CD14-positive monocyte (primary cell): ENCODE results near the gene AATK. TPM values are rescaled to one million over a fixed set of nuclear protein-coding genes. Genes with fewer than 3 reads are reported as not detected.
A peak's percentile ranks its signal among the peaks of the same experiment; 100 is the strongest.

Experiments
- DNase-seq, 3 donors: peaks; one replicate each; pipeline ENCODE4 v3.0.0-alpha.2; 2011 to 2022
- H2AFZ ChIP-seq: 2 replicates; pipeline ENCODE4 v1.6.0; 2012; ENCODE audit warnings: mild to moderate bottlenecking, low read depth, low read length, inconsistent platforms; ENCODE audit not compliant: insufficient read depth, poor library complexity, severe bottlenecking
- H3K27ac ChIP-seq, 2 donors: 1 replicate in 1 of 2; 2 replicates in 1 of 2; pipeline ENCODE4 v1.5.1; 2012 to 2013; ENCODE audit warnings: low read length in 2 of 2, control low read depth in 1 of 2, inconsistent platforms in 1 of 2, low read depth in 1 of 2, mild to moderate bottlenecking in 1 of 2
- H3K27me3 ChIP-seq, 2 donors: one replicate each; pipeline versions ENCODE4 v1.6.0 to v1.6.1; 2011 to 2013; ENCODE audit warnings: low read length in 2 of 2; ENCODE audit not compliant: control insufficient read depth in 2 of 2, insufficient read depth in 2 of 2
- H3K36me3 ChIP-seq, 2 donors: replicated peaks in 1 of 2; 1 replicate in 1 of 2; 2 replicates in 1 of 2; pipeline versions ENCODE4 v1.5.1 to v1.6.1; 2012 to 2013; ENCODE audit warnings: low read length in 2 of 2, control low read depth in 1 of 2, inconsistent platforms in 1 of 2, mild to moderate bottlenecking in 1 of 2; ENCODE audit not compliant: insufficient read depth in 2 of 2, control insufficient read depth in 1 of 2
- H3K4me1 ChIP-seq, 2 donors: 1 replicate in 1 of 2; 2 replicates in 1 of 2; pipeline versions ENCODE4 v1.5.1 to v1.6.1; 2012 to 2013; ENCODE audit warnings: low read length in 2 of 2, control low read depth in 1 of 2, inconsistent platforms in 1 of 2, mild to moderate bottlenecking in 1 of 2, moderate library complexity in 1 of 2; ENCODE audit not compliant: insufficient read depth in 2 of 2, control insufficient read depth in 1 of 2
- H3K4me2 ChIP-seq: replicated peaks from 2 replicates; pipeline ENCODE3; 2012; ENCODE audit warnings: low read length, moderate library complexity, mild to moderate bottlenecking; ENCODE audit not compliant: poor library complexity, severe bottlenecking; ENCODE audit errors: extremely low read depth
- H3K4me3 ChIP-seq, 3 experiments: fragments of 200-600 bp in 1 of 3; sonication (generic) in 1 of 3; replicated peaks in 1 of 3; 1 replicate in 2 of 3; 2 replicates in 1 of 3; pipeline ENCODE4 v1.5.1; 2011 to 2013; ENCODE audit warnings: low read length in 3 of 3, mild to moderate bottlenecking in 3 of 3, control low read depth in 2 of 3, low read depth in 2 of 3, inconsistent platforms in 1 of 3, moderate library complexity in 1 of 3
- H3K79me2 ChIP-seq: 2 replicates; pipeline ENCODE4 v1.6.0; 2012; ENCODE audit warnings: mild to moderate bottlenecking, control low read depth, inconsistent platforms, low read length, moderate library complexity; ENCODE audit not compliant: insufficient read depth
- H3K9ac ChIP-seq: 2 replicates; pipeline ENCODE4 v1.6.0; 2017; ENCODE audit warnings: low read length, mild to moderate bottlenecking; ENCODE audit not compliant: insufficient read depth, poor library complexity, severe bottlenecking
- H3K9me3 ChIP-seq, 2 donors: replicated peaks in 1 of 2; 1 replicate in 1 of 2; 2 replicates in 1 of 2; pipeline versions ENCODE4 v1.5.1 to v1.6.1; 2012 to 2013; ENCODE audit warnings: low read length in 2 of 2, control low read depth in 1 of 2; ENCODE audit not compliant: control insufficient read depth in 1 of 2, insufficient read depth in 1 of 2
- H4K20me1 ChIP-seq: 2 replicates; pipeline ENCODE4 v1.6.0; 2012; ENCODE audit warnings: mild to moderate bottlenecking, low read length, control low read depth, moderate library complexity; ENCODE audit not compliant: insufficient read depth
- H3K27ac Mint-ChIP-seq, 7 donors: one replicate each; pipeline ENCODE4 v1.8.0; 2020; ENCODE audit warnings: mild to moderate bottlenecking in 7 of 7, mixed read lengths in 7 of 7, moderate library complexity in 6 of 7, inconsistent platforms in 2 of 7
- H3K27me3 Mint-ChIP-seq, 3 donors: one replicate each; pipeline ENCODE4 v1.8.0; 2021 to 2022; ENCODE audit warnings: low read depth in 3 of 3, mild to moderate bottlenecking in 3 of 3, mixed read lengths in 3 of 3, moderate library complexity in 3 of 3, inconsistent platforms in 1 of 3
- H3K36me3 Mint-ChIP-seq, 2 donors: one replicate each; pipeline ENCODE4 v1.8.0; 2020; ENCODE audit warnings: mixed read lengths in 2 of 2, inconsistent platforms in 1 of 2, mild to moderate bottlenecking in 1 of 2
- H3K4me1 Mint-ChIP-seq: one replicate; pipeline ENCODE4 v1.8.0; 2020; ENCODE audit warnings: mild to moderate bottlenecking, mixed read lengths
- H3K4me3 Mint-ChIP-seq, 2 donors: one replicate each; pipeline ENCODE4 v1.8.0; 2020; ENCODE audit warnings: mild to moderate bottlenecking in 2 of 2, mixed read lengths in 2 of 2, moderate library complexity in 1 of 2
- H3K9me3 Mint-ChIP-seq, 7 donors: one replicate each; pipeline ENCODE4 v1.8.0; 2020 to 2022; ENCODE audit warnings: mixed read lengths in 7 of 7, mild to moderate bottlenecking in 6 of 7, moderate library complexity in 6 of 7, inconsistent platforms in 2 of 7
- WGBS: methylation state at CpG from one replicate; pipeline ENCODE4 v1.1.5; 2013; ENCODE audit warnings: missing lambda C conversion rate; ENCODE audit not compliant: insufficient coverage; 5-methylcytosine and 5-hydroxymethylcytosine counted together
- intact Hi-C, 2 donors: fragments of 100-400 bp; cut with micrococcal nuclease; formaldehyde crosslinking; loops; one replicate each; pipeline versions ENCODE4 v1.15.0 to v1.15.1; 2023
- polyA plus RNA-seq, 3 donors: library from polyadenylated mRNA; depleted of rRNA in 1 of 3; unstranded in 2 of 3; stranded (reverse) in 1 of 3; fragments of 300-500 nt in 2 of 3; fragments of >200 nt in 1 of 3; fragmentation: Illumina TruSeq in 2 of 3; gene quantifications; 1 replicate in 2 of 3; 2 replicates in 1 of 3; pipeline ENCODE4 v1.2.3, GENCODE V29; 2012 to 2021
- TF ChIP-seq, protein P1 (sequence below): fragments of 200-600 bp; IDR thresholded peaks from one replicate; pipeline ENCODE4 v1.8.0; 2022; ENCODE audit warnings: antibody characterized with exemption, mild to moderate bottlenecking

The AATK gene
- polyA plus RNA-seq, 3 donors, result 0.93 to 15.3 (median 2.0) TPM

DNA sequence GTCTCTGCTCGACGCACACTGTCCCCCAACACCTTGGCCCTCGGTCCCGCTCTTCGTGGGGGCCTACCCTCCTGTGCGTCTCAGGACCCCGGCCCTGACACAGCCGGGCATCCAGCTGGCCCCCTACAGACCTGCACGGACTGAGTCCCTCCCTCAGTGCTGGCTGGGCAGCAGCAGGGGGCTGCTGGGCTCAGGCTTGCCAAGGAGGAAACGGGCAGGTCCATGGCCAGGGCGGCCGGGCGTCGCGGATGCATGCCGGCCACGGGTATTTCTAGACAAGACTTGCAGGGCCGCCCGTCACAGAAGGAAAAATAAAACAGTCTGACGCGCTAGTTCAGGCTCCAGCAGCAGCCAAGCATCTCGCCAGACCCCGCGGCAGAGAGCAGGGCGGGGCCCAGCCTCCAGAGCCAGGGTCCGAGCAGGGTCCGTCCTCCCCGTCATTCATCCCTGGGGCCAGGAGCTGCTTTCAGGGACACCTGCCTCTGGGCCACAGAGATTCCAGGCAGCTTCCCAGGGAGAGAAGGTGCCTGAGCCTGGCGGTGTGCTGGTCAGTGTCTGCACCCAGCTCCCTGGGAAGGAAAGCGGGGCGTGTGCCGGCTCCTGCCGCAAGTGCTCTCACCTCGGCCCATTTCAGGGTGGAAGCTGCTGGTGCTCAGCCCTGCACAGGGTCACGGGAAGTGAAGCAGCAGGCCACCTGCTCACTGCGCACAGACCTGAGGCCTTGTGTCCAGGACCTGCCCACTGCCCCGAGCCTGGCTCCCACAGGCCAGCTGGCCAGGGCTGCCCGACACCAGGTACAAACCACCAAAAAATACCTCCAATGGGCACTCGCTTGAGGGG lies 8.0 kb downstream of the AATK start:
- H4K20me1 ChIP-seq, result no peaks in the 10 kb centered on the region
- no peak overlapping the region for H2AFZ ChIP-seq
- peaks cover 38% of the 10 kb centered on the region for H3K79me2 ChIP-seq
- H3K27me3 ChIP-seq, result no peaks in the 10 kb centered on the region
- H3K4me3 Mint-ChIP-seq, result no peak overlapping the region
- intact Hi-C loops, result no loop called here
- H3K9ac ChIP-seq, result peak overlapping the region; percentile 8
- H3K4me1 Mint-ChIP-seq, result peaks cover 29% of the 10 kb centered on the region
- H3K4me2 ChIP-seq, result peak overlapping the region; percentile 80
- peaks cover 0 to 8% of the 10 kb centered on the region in 2 donors for H3K9me3 ChIP-seq
- peak overlapping the region in 1 of 3 experiments; percentile 82 for H3K4me3 ChIP-seq
- peaks cover 0 to 4% (median 0%) of the 10 kb centered on the region in 3 donors for H3K27me3 Mint-ChIP-seq
- 94% methylated on average over 37 of the region's 39 CpGs for WGBS
- TF ChIP-seq, protein P1, sequence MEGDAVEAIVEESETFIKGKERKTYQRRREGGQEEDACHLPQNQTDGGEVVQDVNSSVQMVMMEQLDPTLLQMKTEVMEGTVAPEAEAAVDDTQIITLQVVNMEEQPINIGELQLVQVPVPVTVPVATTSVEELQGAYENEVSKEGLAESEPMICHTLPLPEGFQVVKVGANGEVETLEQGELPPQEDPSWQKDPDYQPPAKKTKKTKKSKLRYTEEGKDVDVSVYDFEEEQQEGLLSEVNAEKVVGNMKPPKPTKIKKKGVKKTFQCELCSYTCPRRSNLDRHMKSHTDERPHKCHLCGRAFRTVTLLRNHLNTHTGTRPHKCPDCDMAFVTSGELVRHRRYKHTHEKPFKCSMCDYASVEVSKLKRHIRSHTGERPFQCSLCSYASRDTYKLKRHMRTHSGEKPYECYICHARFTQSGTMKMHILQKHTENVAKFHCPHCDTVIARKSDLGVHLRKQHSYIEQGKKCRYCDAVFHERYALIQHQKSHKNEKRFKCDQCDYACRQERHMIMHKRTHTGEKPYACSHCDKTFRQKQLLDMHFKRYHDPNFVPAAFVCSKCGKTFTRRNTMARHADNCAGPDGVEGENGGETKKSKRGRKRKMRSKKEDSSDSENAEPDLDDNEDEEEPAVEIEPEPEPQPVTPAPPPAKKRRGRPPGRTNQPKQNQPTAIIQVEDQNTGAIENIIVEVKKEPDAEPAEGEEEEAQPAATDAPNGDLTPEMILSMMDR, result no peak
- H3K27ac ChIP-seq, result no peak overlapping the region
- no peak for DNase-seq
- H3K27ac Mint-ChIP-seq, result no peak overlapping the region
- H3K36me3 Mint-ChIP-seq, result peaks cover 9 to 15% of the 10 kb centered on the region in 2 donors
- H3K4me1 ChIP-seq, result peaks cover 32 to 45% of the 10 kb centered on the region in 2 donors
- no peaks in the 10 kb centered on the region for H3K36me3 ChIP-seq
- peaks cover 3 to 13% (median 10%) of the 10 kb centered on the region in 7 donors for H3K9me3 Mint-ChIP-seq

DNA sequence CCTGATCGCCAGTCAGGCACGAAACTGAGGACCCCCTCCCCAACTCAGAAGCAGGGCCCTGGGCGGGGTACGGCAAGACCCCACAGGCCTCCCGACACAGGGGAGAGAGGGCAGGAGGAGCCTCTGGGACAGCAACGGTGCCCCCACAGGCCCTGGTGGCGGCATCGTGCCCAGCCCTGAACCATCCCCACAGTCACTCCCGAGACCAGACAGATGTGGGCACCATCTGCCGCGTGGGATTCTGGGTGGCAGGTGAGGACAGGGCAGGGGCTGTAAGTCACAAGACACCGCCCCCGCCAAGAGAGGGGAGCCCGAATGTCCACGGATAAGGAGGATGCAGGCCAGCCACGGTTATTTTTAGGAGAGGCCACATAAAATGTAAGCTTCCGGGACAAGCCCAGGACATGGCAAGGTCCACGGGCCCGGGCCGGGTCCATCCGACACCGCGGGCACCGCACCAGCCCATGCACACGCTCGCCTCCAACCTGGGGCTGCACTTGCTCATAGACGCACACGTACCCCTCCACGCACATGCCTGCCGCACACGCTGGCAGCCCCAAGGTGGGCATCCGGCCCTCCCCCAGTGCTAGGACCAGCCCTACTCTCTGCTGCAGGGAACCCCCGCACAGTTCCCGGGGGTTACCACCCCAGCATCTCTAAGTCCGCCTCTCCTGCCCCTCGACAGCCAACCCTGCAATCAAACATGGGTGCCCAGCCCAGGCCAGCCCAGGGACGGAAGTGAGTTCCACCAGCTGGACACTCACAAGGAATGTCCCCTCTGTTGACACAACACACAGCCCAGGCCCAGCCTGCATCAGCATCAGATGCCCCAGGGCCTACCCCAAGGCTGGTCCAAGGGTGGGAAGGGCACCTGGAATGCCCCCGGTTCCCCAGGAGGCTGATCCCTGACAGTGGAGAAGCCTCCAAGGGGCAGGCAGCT lies 8.9 kb downstream of the AATK start:
- no peak overlapping the region for H3K9ac ChIP-seq
- H4K20me1 ChIP-seq, result no peaks in the 10 kb centered on the region
- H3K27me3 Mint-ChIP-seq, result peaks cover 0 to 4% (median 1%) of the 10 kb centered on the region in 3 donors
- peaks cover 3 to 13% (median 10%) of the 10 kb centered on the region in 7 donors for H3K9me3 Mint-ChIP-seq
- intact Hi-C loops, result no loop called here
- peak overlapping the region in 2 of 7 donors; percentile 58 for H3K27ac Mint-ChIP-seq
- H3K79me2 ChIP-seq, result peaks cover 47% of the 10 kb centered on the region
- peaks cover 38% of the 10 kb centered on the region for H3K4me1 Mint-ChIP-seq
- peaks cover 41 to 54% of the 10 kb centered on the region in 2 donors for H3K4me1 ChIP-seq
- no peak overlapping the region for H3K4me3 ChIP-seq
- DNase-seq, result no peak
- 95% methylated on average over 32 of the region's 38 CpGs for WGBS
- H3K27ac ChIP-seq, result no peak overlapping the region
- H3K36me3 Mint-ChIP-seq, result peaks cover 12 to 17% of the 10 kb centered on the region in 2 donors
- H3K4me3 Mint-ChIP-seq, result no peak overlapping the region
- H3K4me2 ChIP-seq, result no peak overlapping the region
- H3K27me3 ChIP-seq, result no peaks in the 10 kb centered on the region
- H2AFZ ChIP-seq, result no peak overlapping the region
- H3K9me3 ChIP-seq, result peaks cover 0 to 8% of the 10 kb centered on the region in 2 donors
- TF ChIP-seq, protein P1, result no peak
- H3K36me3 ChIP-seq, result no peaks in the 10 kb centered on the region
